ENCODE results near the gene NSMCE3. TPM values are rescaled to one million over a fixed set of nuclear protein-coding genes. Genes with fewer than 3 reads are reported as not detected.

NSMCE3 gene
- total and polyA plus RNA-seq, 2 experiments from 2014 or later, result 15.0 to 16.3 TPM

DNA sequence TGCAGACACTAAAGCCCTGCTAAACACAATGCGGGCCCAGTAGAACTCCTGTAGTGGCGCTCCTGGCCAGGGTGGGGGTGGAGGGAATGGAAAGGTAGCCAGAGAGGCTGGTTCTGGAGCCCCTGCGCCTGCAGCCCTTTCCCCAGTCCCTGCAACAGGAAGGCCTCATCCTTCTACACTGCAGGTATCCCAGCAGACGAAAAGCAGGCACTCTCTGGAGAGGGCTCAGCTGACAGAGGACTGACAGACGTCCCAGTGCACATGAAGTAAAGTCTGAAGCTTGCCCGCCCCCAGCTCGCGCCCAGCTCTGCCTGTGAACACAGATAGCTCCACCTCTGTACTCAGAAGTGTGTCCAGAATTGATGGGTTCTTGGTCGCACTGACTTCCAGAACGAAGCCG is 46.0 kb downstream of the NSMCE3 start:
- Histone ChIP-seq H3K36me3 (replicated peaks; ENCODE audit: insufficient read depth, low read depth) (no peaks in the 10 kb centered on the region), H2AFZ (no peak overlapping the region), H3K79me2 (no peaks in the 10 kb centered on the region), H3K27ac (no peak overlapping the region), H3K9me3 (ENCODE audit: low read depth) (no peaks in the 10 kb centered on the region), H3K4me3 (no peak overlapping the region), H4K20me1 (ENCODE audit: insufficient read depth, poor library complexity, severe bottlenecking) (no peaks in the 10 kb centered on the region), H3K27me3 (no peaks in the 10 kb centered on the region), H3K4me2 (no peak overlapping the region), H3K9me2 (replicated peaks; ENCODE audit: insufficient read depth) (no peaks in the 10 kb centered on the region), H3K4me1 (ENCODE audit: insufficient read depth) (no peaks in the 10 kb centered on the region)
- DNase-seq (ENCODE audit: low spot score), result no peak
- WGBS (ENCODE audit: low lambda C conversion rate, missing lambda C conversion rate), result 84% methylated on average over 11 of the region's 11 CpGs
- TF ChIP-seq, protein P1, sequence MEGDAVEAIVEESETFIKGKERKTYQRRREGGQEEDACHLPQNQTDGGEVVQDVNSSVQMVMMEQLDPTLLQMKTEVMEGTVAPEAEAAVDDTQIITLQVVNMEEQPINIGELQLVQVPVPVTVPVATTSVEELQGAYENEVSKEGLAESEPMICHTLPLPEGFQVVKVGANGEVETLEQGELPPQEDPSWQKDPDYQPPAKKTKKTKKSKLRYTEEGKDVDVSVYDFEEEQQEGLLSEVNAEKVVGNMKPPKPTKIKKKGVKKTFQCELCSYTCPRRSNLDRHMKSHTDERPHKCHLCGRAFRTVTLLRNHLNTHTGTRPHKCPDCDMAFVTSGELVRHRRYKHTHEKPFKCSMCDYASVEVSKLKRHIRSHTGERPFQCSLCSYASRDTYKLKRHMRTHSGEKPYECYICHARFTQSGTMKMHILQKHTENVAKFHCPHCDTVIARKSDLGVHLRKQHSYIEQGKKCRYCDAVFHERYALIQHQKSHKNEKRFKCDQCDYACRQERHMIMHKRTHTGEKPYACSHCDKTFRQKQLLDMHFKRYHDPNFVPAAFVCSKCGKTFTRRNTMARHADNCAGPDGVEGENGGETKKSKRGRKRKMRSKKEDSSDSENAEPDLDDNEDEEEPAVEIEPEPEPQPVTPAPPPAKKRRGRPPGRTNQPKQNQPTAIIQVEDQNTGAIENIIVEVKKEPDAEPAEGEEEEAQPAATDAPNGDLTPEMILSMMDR (IDR thresholded peaks at IDR 0.05; ENCODE audit: poor library complexity), result no peak
- TF ChIP-seq EZH2phosphoT487 (IDR thresholded peaks at IDR 0.05; ENCODE audit: low read depth, severe bottlenecking, unreplicated experiment) (no peak), EZH2 (IDR thresholded peaks at IDR 0.05; ENCODE audit: borderline replicate concordance) (no peak)

DNA sequence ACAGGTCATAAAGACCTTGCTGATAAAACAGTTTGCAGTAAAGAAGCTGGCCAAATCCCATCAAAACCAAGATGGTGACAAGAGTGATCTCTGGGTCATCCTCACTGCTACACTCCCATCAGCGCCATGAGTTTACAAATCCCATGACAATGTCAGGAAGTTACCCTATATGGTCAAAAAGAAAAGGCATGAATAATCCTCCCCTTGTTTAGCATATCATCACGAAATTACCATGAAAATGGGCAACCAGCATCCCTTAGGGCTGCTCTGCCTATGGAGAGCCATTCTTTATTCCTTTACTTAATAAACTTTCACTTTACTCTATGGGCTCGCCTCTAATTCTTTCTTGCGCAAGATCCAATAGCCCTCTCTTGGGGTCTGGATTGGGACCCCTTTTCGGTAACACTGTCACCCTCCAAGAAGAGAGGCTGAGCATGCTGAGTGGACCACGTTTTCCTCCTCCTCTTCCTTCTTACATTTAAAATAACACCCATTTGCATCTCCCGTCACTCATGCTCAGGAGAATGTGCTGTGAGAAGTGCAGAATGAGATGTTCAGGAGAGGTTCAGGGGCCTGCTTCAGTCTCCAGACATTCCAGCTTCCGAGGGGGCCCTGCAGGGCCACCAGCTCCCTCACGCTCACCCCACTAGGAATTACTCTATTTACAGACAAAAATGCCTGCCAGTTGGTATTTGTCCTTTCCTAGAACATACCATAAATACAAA is 47.3 kb downstream of the NSMCE3 start:
- H3K4me2 ChIP-seq, result no peak overlapping the region
- H3K4me1 ChIP-seq (ENCODE audit: insufficient read depth), result no peaks in the 10 kb centered on the region
- 85% methylated on average over 9 of the region's 9 CpGs for WGBS (ENCODE audit: low lambda C conversion rate, missing lambda C conversion rate)
- no peaks in the 10 kb centered on the region for H3K27me3 ChIP-seq
- TF ChIP-seq EZH2phosphoT487 (IDR thresholded peaks at IDR 0.05; ENCODE audit: low read depth, severe bottlenecking, unreplicated experiment) (no peak), EZH2 (IDR thresholded peaks at IDR 0.05; ENCODE audit: borderline replicate concordance) (no peak)
- TF ChIP-seq, protein P1 (IDR thresholded peaks at IDR 0.05; ENCODE audit: poor library complexity), result no peak
- H3K79me2 ChIP-seq, result no peaks in the 10 kb centered on the region
- H3K9me2 ChIP-seq (replicated peaks; ENCODE audit: insufficient read depth), result no peaks in the 10 kb centered on the region
- H3K27ac ChIP-seq, result peak overlapping the region; percentile 32
- H3K36me3 ChIP-seq (replicated peaks; ENCODE audit: insufficient read depth, low read depth), result no peaks in the 10 kb centered on the region
- no peaks in the 10 kb centered on the region for H3K9me3 ChIP-seq (ENCODE audit: low read depth)
- no peak for DNase-seq (ENCODE audit: low spot score)
- no peak overlapping the region for H2AFZ ChIP-seq
- no peak overlapping the region for H3K4me3 ChIP-seq
- no peaks in the 10 kb centered on the region for H4K20me1 ChIP-seq (ENCODE audit: insufficient read depth, poor library complexity, severe bottlenecking)

DNA sequence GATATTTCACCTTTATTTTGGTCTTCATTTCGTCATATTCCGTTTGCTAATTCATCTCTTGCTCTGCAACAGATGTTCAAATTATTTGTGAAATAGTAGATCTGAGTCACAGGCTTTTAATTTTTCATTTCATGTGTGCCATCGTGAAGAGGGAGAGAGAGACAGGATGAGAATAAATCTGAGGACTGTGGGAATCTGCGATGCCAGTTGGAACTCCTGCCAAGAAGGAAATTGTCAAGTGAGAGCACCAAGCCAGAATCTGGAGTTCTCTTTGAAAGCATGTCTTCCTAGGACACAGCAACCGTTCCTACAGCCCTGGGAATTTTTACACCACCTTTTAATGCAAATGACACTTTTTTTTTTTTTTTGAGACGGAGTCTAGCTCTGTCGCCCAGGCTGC is 48.8 kb downstream of the NSMCE3 start:
- Histone ChIP-seq H3K4me1 (ENCODE audit: insufficient read depth) (no peaks in the 10 kb centered on the region), H3K9me3 (ENCODE audit: low read depth) (no peaks in the 10 kb centered on the region), H3K9me2 (replicated peaks; ENCODE audit: insufficient read depth) (no peaks in the 10 kb centered on the region), H3K4me3 (no peak overlapping the region), H3K36me3 (replicated peaks; ENCODE audit: insufficient read depth, low read depth) (no peaks in the 10 kb centered on the region), H3K27ac (no peak overlapping the region), H2AFZ (no peak overlapping the region), H3K4me2 (no peak overlapping the region), H3K79me2 (no peaks in the 10 kb centered on the region), H3K27me3 (no peaks in the 10 kb centered on the region), H4K20me1 (ENCODE audit: insufficient read depth, poor library complexity, severe bottlenecking) (no peaks in the 10 kb centered on the region)
- WGBS (ENCODE audit: low lambda C conversion rate, missing lambda C conversion rate), result 90% methylated on average over 6 of the region's 7 CpGs
- DNase-seq (ENCODE audit: low spot score), result no peak
- TF ChIP-seq, protein P1 (IDR thresholded peaks at IDR 0.05; ENCODE audit: poor library complexity), result no peak
- no peak for TF ChIP-seq EZH2 (IDR thresholded peaks at IDR 0.05; ENCODE audit: borderline replicate concordance)
- TF ChIP-seq EZH2phosphoT487 (IDR thresholded peaks at IDR 0.05; ENCODE audit: low read depth, severe bottlenecking, unreplicated experiment), result no peak

Data from hepatocyte (in vitro differentiated cells).